Measurements from ENCODE around the gene SPNS2.

- TF ChIP-seq NFIC (IDR thresholded peaks at IDR 0.05; ENCODE audit: borderline replicate concordance) (no peak), GATA2 (CRISPR knock-in tag; IDR thresholded peaks at IDR 0.05) (no peak), CTCF (IDR thresholded peaks at IDR 0.05) (no peak), USF2 (IDR thresholded peaks at IDR 0.05; ENCODE audit: borderline replicate concordance, low read depth, low read length) (no peak), EZH2phosphoT487 (IDR thresholded peaks at IDR 0.05; ENCODE audit: borderline replicate concordance, low read depth) (no peak), CHD2 (IDR thresholded peaks at IDR 0.05; ENCODE audit: low read length, partially characterized antibody) (no peak), SIN3A (IDR thresholded peaks at IDR 0.05; ENCODE audit: borderline replicate concordance, low read depth, low read length) (no peak), SMC3 (IDR thresholded peaks at IDR 0.05; ENCODE audit: low read depth, low read length) (no peak)
Measured at GRCh38 chr17:4537451-4538235, 39.0 kb downstream of the SPNS2 start.

All from SK-N-SH (cell line).